OCI-LY7 (cell line): ENCODE measurements around the gene CELF3. TPM values are rescaled to one million over a fixed set of nuclear protein-coding genes. Genes with fewer than 3 reads are reported as not detected.

Experiments
- Bru-seq: library from RNA; stranded (reverse); fragments of 400-500 nt; gene quantifications from one replicate; lab custom pipeline; 2021; lab: Mats Ljungman, UMichigan
- BruChase-seq, 2 experiments: library from RNA; stranded (reverse); fragments of 400-500 nt; gene quantifications; one replicate each; lab custom pipeline; 2021; lab: Mats Ljungman, UMichigan
- BruUV-seq: library from RNA; stranded (reverse); fragments of 400-500 nt; replicated peaks from 2 replicates; lab custom pipeline; 2021; lab: Mats Ljungman, UMichigan
- CTCF ChIA-PET: fragments of 300-600 bp; sonication (Branson Sonifier 250); formaldehyde crosslinking; loops from one replicate; lab custom pipeline; 2022; ENCODE audit warnings: antibody characterized with exemption; ENCODE audit not compliant: unreplicated experiment; lab: Charles Lee
- POLR2A ChIA-PET: fragments of 300-600 bp; sonication (Branson Sonifier 250); formaldehyde crosslinking; loops from one replicate; lab custom pipeline; 2022; ENCODE audit warnings: antibody characterized with exemption; lab: Charles Lee
- DNase-seq: peaks from one replicate; pipeline ENCODE4 v3.0.0-alpha.2; 2015; ENCODE audit warnings: low spot score
- H2AFZ ChIP-seq: fragments of 200-600 bp; sonication (generic), shearing (Covaris generic); 2 replicates; pipeline ENCODE4 v1.6.1; 2014; ENCODE audit warnings: mild to moderate bottlenecking, antibody characterized with exemption, low read length, moderate library complexity
- H3K27ac ChIP-seq: fragments of 200-600 bp; sonication (generic); 2 replicates; pipeline ENCODE4 v1.5.1; 2014; ENCODE audit warnings: mixed run types, low read depth, mild to moderate bottlenecking, moderate library complexity, low read length, inconsistent platforms; ENCODE audit not compliant: poor library complexity, severe bottlenecking
- H3K36me3 ChIP-seq: fragments of 200-600 bp; sonication (generic); 2 replicates; pipeline ENCODE4 v1.6.1; 2014; ENCODE audit warnings: mild to moderate bottlenecking, antibody characterized with exemption, low read length, moderate library complexity, mixed read lengths; ENCODE audit not compliant: insufficient read depth
- H3K4me1 ChIP-seq: fragments of 200-600 bp; sonication (generic); 2 replicates; pipeline ENCODE4 v1.5.1; 2014; ENCODE audit warnings: mild to moderate bottlenecking, low read length; ENCODE audit not compliant: insufficient read depth, poor library complexity, severe bottlenecking
- H3K4me2 ChIP-seq: fragments of 200-600 bp; sonication (generic); 2 replicates; pipeline ENCODE4 v1.6.1; 2014; ENCODE audit warnings: mild to moderate bottlenecking, low read length
- H3K4me3 ChIP-seq: fragments of 200-600 bp; sonication (generic); 2 replicates; pipeline ENCODE4 v1.5.1; 2014; ENCODE audit warnings: mild to moderate bottlenecking, low read depth, low read length; ENCODE audit not compliant: poor library complexity, severe bottlenecking
- H3K79me2 ChIP-seq: fragments of 200-600 bp; sonication (generic); 2 replicates; pipeline ENCODE4 v1.6.1; 2016; ENCODE audit warnings: low read depth, mild to moderate bottlenecking, low read length, moderate library complexity, mixed read lengths; ENCODE audit not compliant: insufficient read depth
- H3K9me2 ChIP-seq: fragments of 200-600 bp; sonication (generic); 2 replicates; pipeline ENCODE4 v1.6.1; 2016; ENCODE audit warnings: mild to moderate bottlenecking, low read length, mixed read lengths; ENCODE audit not compliant: insufficient read depth
- H3K9me3 ChIP-seq: fragments of 200-600 bp; sonication (generic); 2 replicates; pipeline ENCODE4 v1.6.1; 2014; ENCODE audit warnings: mild to moderate bottlenecking, mixed run types, low read length, mixed read lengths
- H4K20me1 ChIP-seq: fragments of 200-600 bp; sonication (generic); 2 replicates; pipeline ENCODE4 v1.6.1; 2014; ENCODE audit warnings: mild to moderate bottlenecking, antibody characterized with exemption, low read length, moderate library complexity, mixed read lengths; ENCODE audit not compliant: insufficient read depth
- EZH2phosphoT487 ChIP-seq: fragments of 200-600 bp; sonication (generic); IDR thresholded peaks from 2 replicates; pipeline ENCODE4 v1.6.1; 2018; ENCODE audit warnings: low read depth, borderline replicate concordance, mild to moderate bottlenecking, mixed run types, antibody characterized with exemption, low read length, moderate library complexity, mixed read lengths
- intact Hi-C: fragments of 100-400 bp; cut with micrococcal nuclease; formaldehyde crosslinking; loops from one replicate; pipeline ENCODE4 v1.10.0; 2022; ENCODE audit not compliant: unreplicated experiment
- long read RNA-seq: library from polyadenylated mRNA; stranded (forward); transcript quantifications from one replicate; pipeline ENCODE4 v2.0.0, GENCODE V29; 2022
- total RNA-seq, 2 experiments: library from RNA; depleted of rRNA in 1 of 2; stranded (reverse); fragments of >200 nt in 1 of 2; shearing (Covaris generic) in 1 of 2; gene quantifications; 2 replicates each; pipeline ENCODE4 v1.2.3, GENCODE V29; 2014 to 2022
- TF ChIP-seq, protein P1 (sequence below): fragments of 200-600 bp; sonication (generic); conservative IDR thresholded peaks from 2 replicates; pipeline ENCODE4 v1.5.1; 2014; ENCODE audit warnings: mild to moderate bottlenecking, antibody characterized with exemption, low read length, moderate library complexity, mixed read lengths

Gene CELF3
- total RNA-seq (2014; rRNA removed; shearing (Covaris generic)): not detected in 2 replicates
- total RNA-seq (2022): not detected in 2 replicates
- not detected for Bru-seq, nascent RNA
- not detected for BruChase-seq, experiment 1, labeled RNA remaining after a 6-hour chase
- BruChase-seq, experiment 2, labeled RNA remaining after a 2-hour chase: percentile 1 among the genes with signal in this experiment
- long read RNA-seq: 0 reads

DNA sequence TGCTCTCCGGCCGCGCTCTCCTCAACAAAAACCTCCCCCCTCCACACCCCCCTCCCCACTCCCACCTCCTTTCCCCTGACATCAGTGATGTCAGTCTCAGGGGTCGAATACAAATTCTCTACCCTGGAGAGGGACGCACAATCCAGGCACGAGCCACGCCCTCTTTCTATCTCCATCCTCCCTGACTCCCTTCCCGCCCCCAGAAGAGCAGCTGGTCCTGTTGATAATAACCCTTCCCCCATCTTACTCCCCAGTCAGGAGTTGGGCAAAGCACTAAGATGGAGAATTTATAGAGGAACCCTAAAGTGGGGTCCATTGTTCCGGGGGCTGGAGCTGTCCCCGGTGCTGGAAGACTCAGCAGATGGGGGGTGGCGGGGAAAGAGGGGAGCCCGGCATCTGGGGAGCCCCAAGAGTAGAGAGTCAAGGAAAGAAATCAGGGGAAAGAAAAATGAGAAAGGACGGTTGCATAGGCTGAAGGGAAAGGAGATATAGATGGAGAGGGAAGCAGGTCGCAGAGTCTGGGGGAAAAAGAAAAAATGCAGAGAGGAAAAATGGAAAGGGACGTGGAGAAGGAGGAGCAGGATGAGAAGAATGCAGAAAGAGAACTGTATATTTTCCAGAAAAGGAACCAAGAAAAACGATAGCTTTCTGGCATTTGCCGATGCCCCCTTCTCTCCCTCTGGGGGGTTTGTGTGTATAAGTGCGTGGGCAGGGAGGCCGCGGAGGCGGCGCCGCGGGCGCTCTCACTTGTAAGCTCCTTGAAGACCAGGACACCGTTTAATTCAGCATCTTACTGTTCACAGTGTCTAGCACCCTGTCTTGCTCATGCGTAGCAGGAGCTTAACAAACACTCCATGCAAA, at the start of gene CELF3:
Gene CELF3, minus strand, starts transcription at position 33 of the 861 bp plus-strand sequence. CDS start 783 bp downstream, outside the sequence.
- H4K20me1 ChIP-seq: no peaks in the 10 kb centered on the region
- no peak within 1 kb of the TSS for H2AFZ ChIP-seq
- H3K36me3 ChIP-seq: no peaks in the 10 kb centered on the region
- ChIA-PET CTCF (interaction anchor here (0.6 kb wide), 1 partner anchor 712 kb away, joined by 3 read pairs; no protein-coding TSS in a partner anchor), POLR2A (no interaction called here)
- TF ChIP-seq EZH2phosphoT487: no peak
- TF ChIP-seq, protein P1, sequence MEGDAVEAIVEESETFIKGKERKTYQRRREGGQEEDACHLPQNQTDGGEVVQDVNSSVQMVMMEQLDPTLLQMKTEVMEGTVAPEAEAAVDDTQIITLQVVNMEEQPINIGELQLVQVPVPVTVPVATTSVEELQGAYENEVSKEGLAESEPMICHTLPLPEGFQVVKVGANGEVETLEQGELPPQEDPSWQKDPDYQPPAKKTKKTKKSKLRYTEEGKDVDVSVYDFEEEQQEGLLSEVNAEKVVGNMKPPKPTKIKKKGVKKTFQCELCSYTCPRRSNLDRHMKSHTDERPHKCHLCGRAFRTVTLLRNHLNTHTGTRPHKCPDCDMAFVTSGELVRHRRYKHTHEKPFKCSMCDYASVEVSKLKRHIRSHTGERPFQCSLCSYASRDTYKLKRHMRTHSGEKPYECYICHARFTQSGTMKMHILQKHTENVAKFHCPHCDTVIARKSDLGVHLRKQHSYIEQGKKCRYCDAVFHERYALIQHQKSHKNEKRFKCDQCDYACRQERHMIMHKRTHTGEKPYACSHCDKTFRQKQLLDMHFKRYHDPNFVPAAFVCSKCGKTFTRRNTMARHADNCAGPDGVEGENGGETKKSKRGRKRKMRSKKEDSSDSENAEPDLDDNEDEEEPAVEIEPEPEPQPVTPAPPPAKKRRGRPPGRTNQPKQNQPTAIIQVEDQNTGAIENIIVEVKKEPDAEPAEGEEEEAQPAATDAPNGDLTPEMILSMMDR: no peak
- no peaks in the 10 kb centered on the region for H3K79me2 ChIP-seq
- H3K4me2 ChIP-seq: 0 out of 2 replicates have a peak within 1 kb of the TSS, but pooled peaks have one; percentile 18
- peaks cover 16% of the 10 kb centered on the region for H3K4me1 ChIP-seq
- H3K9me3 ChIP-seq: no peaks in the 10 kb centered on the region
- no peak for DNase-seq
- no peak within 1 kb of the TSS for H3K4me3 ChIP-seq
- intact Hi-C loops: loop anchor here (5.0 kb wide), 1 partner anchor 120 kb away; the partner anchor contains the start of gene C2CD4D
- H3K9me2 ChIP-seq: no peaks in the 10 kb centered on the region
- BruUV-seq: no TSS peak
- H3K27ac ChIP-seq: no peak within 1 kb of the TSS

DNA sequence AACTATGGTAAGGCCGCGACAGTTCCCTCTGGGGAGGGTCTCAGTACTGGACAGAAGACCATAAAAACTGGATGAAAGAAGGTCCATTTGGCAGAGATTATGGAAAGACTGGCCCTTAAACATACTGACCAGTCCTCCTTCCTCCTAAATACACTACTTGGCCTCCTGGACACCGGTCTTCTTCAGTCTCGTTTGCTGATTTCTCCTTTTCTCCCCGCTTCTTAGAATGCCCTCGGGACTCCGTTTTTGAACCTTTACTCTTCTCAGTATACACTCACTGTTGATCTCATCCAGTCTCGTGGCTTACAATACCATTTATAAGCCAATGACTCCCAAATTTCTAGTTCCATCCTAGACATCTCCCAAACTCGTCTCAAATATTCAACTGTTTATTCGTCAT, 47.4 kb upstream of the CELF3 start:
- BruUV-seq: TSS peak; percentile 98
- TF ChIP-seq EZH2phosphoT487: no peak
- TF ChIP-seq, protein P1: no peak
- H2AFZ ChIP-seq: peak overlapping the region; percentile 99

More for the DNA sequence above, 47.4 kb upstream of the CELF3 start:
- no peak for DNase-seq
- H3K79me2 ChIP-seq: peaks cover 23% of the 10 kb centered on the region
- peaks cover 31% of the 10 kb centered on the region for H3K36me3 ChIP-seq
- no peaks in the 10 kb centered on the region for H4K20me1 ChIP-seq
- peak overlapping the region; percentile 92 for H3K4me3 ChIP-seq
- no peaks in the 10 kb centered on the region for H3K9me2 ChIP-seq
- ChIA-PET POLR2A (interaction anchor here (0.6 to 2.5 kb wide), 6 partner anchors 9 to 358 kb away, joined by 3 to 13 read pairs (median 4); no protein-coding TSS in a partner anchor), CTCF (no interaction called here)
- H3K4me2 ChIP-seq: peak overlapping the region; percentile 83
- peaks cover 19% of the 10 kb centered on the region for H3K4me1 ChIP-seq
- no peaks in the 10 kb centered on the region for H3K9me3 ChIP-seq
- intact Hi-C loops: no loop called here
- peak overlapping the region; percentile 59 for H3K27ac ChIP-seq
